Heart left ventricle (tissue), 16 donors: ENCODE data around the gene GPR89A. TPM values are rescaled to one million over a fixed set of nuclear protein-coding genes. Genes with fewer than 3 reads are reported as not detected.
A peak's percentile ranks its signal among the peaks of the same experiment; 100 is the strongest.
"Not testable (repeated sequence)": the region's sequence is repeated elsewhere in the genome, so short reads cannot be mapped to it uniquely, and the experiment has no call there.

ENCODE experiments used
- ATAC-seq, 4 donors: fragments of 200-7000 bp; cut with Tn5 transposase; one replicate each; pipeline ENCODE4 v1.9.1; 2020 to 2022; ENCODE audit warnings: moderate library complexity in 4 of 4, mild to moderate bottlenecking in 3 of 4, moderate number of reproducible peaks in 1 of 4
- DNase-seq, 5 donors: peaks; one replicate each; pipeline ENCODE4 v3.0.0-alpha.2; 2020
- H3K27ac ChIP-seq, 12 donors: fragments of 200-600 bp; sonication (generic) in 4 of 12; one replicate each; pipeline versions ENCODE4 v1.5.0 to v1.8.0; 2016 to 2022; ENCODE audit warnings: mild to moderate bottlenecking in 2 of 12
- H3K27me3 ChIP-seq, 9 donors: fragments of 200-600 bp; sonication (generic) in 2 of 9; one replicate each; pipeline versions ENCODE4 v1.5.1 to v1.8.0; 2016 to 2022; ENCODE audit warnings: mild to moderate bottlenecking in 3 of 9
- H3K36me3 ChIP-seq, 9 donors: fragments of 200-600 bp; sonication (generic) in 2 of 9; one replicate each; pipeline versions ENCODE4 v1.5.0 to v1.8.0; 2018 to 2022; ENCODE audit warnings: mild to moderate bottlenecking in 2 of 9
- H3K4me1 ChIP-seq, 12 donors: fragments of 200-600 bp; sonication (generic) in 4 of 12; one replicate each; pipeline versions ENCODE4 v1.5.0 to v1.8.0; 2016 to 2022; ENCODE audit warnings: mild to moderate bottlenecking in 3 of 12
- H3K4me3 ChIP-seq, 12 donors: fragments of 200-600 bp; sonication (generic) in 4 of 12; one replicate each; pipeline versions ENCODE4 v1.5.0 to v1.8.0; 2017 to 2022; ENCODE audit warnings: mild to moderate bottlenecking in 9 of 12, moderate library complexity in 4 of 12
- H3K9me3 ChIP-seq, 12 donors: fragments of 200-600 bp; sonication (generic) in 4 of 12; one replicate each; pipeline versions ENCODE4 v1.5.0 to v1.8.0; 2016 to 2022; ENCODE audit warnings: mild to moderate bottlenecking in 1 of 12
- CTCF ChIP-seq, 12 donors: fragments of 200-600 bp; sonication (generic) in 4 of 12; IDR thresholded peaks; one replicate each; pipeline versions ENCODE4 v1.5.0 to v1.8.0; 2018 to 2022; ENCODE audit warnings: antibody characterized with exemption in 12 of 12, mild to moderate bottlenecking in 5 of 12
- POLR2A ChIP-seq, 2 donors: fragments of 450-650 bp; IDR thresholded peaks; one replicate each; pipeline ENCODE4 v1.6.1; 2017; ENCODE audit warnings: antibody characterized with exemption in 2 of 2, mild to moderate bottlenecking in 2 of 2, moderate library complexity in 2 of 2
- WGBS, 4 donors: extraction: QIAGEN DNeasy Blood & Tissue Kit in 2 of 4; methylation state at CpG; one replicate each; pipeline versions ENCODE4 v1.1.5 to v1.1.7; 2013 to 2018; 5-methylcytosine and 5-hydroxymethylcytosine counted together
- intact Hi-C, 10 donors: fragments of 100-400 bp; cut with DNase I; formaldehyde crosslinking; loops; one replicate each; pipeline versions ENCODE4 v1.11.1 to v1.14.2; 2022
- polyA plus RNA-seq, 2 donors: library from polyadenylated mRNA; stranded (reverse); fragments of 200-250 nt; gene quantifications; one replicate each; pipeline ENCODE4 v1.2.3, GENCODE V29; 2013
- total RNA-seq, 9 donors: library from RNA; depleted of rRNA in 2 of 9; stranded (reverse); fragments of >200 nt in 2 of 9; fragmentation: NEBNext Ultra II Directional in 3 of 9; extraction: Animal tissue kit (Norgen Biotek cat#: 25700) in 3 of 9; gene quantifications; one replicate each; pipeline versions ENCODE4 v1.1.0 to v1.2.4, GENCODE V29; 2016 to 2023
- donor health status: ischemic (EF 13 %, LVEDD 7.1; RV severe dilation, severe dysfunction).
- donor health status: healthy with polysubstance abuse.
- donor health status: DM: no; HTN: yes; CAD: no.
- donor health status: DM: no; HTN: no; CAD: no.
- donor health status: ischemic (EF 25% LVEDD 6.9; RV normal size, moderate dysfunction).
- donor health status: ischemic (EF 25% LVEDD 5.7; RV mildly dilated, moderate dysfunction).
- donor health status: healthy.
- donor health status: DM: yes; HTN: yes; CAD: no.
- donor health status: ischemic (EF 35%, LVEDD 5.7; RV mildly dilated, moderate dysfunction).
- donor health status: nonischemic (EF 11% LVEDD 7.7; RV severe dilation, severe dysfunction).
- donor health status: DM: yes; HTN: yes; CAD: no.
- donor health status: PGD.
- donor health status: ischemic (EF 29% LVEDD 5.4; RV normal size, mild dysfunction).
- donor health status: nonischemic (EF 23%, LVEDD 6.1; RV moderate dilation, normal function).

The GPR89A gene
- total and polyA plus RNA-seq, 11 donors, result 6.2 to 17.1 (median 10.8) TPM

- H3K4me3 ChIP-seq, result no peak overlapping the region
- no peaks in the 10 kb centered on the region for H3K36me3 ChIP-seq
- no peaks in the 10 kb centered on the region for H3K9me3 ChIP-seq
- TF ChIP-seq POLR2A (IDR thresholded peaks at IDR 0.05) (no peak), CTCF (IDR thresholded peaks at IDR 0.05) (no peak)
- H3K27me3 ChIP-seq, result peaks cover 0 to 8% (median 0%) of the 10 kb centered on the region in 9 donors
- 36 to 58% (median 39%) methylated on average over 1 of the region's 1 CpG for WGBS, 4 donors
- no peak for ATAC-seq
- no peaks in the 10 kb centered on the region for H3K4me1 ChIP-seq
- intact Hi-C loops, result no loop called here
- no peak for DNase-seq
- H3K27ac ChIP-seq, result no peak overlapping the region
Observed at GRCh38 chr1:145601593-145601992, 6.2 kb upstream of the GPR89A start.

- H3K4me3 ChIP-seq, DNase-seq, H3K27ac ChIP-seq, H3K27me3 ChIP-seq, H3K9me3 ChIP-seq, intact Hi-C loops, ATAC-seq, H3K36me3 ChIP-seq: not testable (repeated sequence)
- WGBS, 4 donors, result 86 to 98% (median 92%) methylated on average over 4 to 5 of the region's 5 CpGs
- H3K4me1 ChIP-seq, result peaks cover 0 to 11% (median 7%) of the 10 kb centered on the region in 12 donors
Observed at GRCh38 chr1:145606840-145607239, 948 bp upstream of the GPR89A start.

- H3K9me3 ChIP-seq, H3K4me3 ChIP-seq, DNase-seq, ATAC-seq, intact Hi-C loops, H3K27ac ChIP-seq, H3K27me3 ChIP-seq, H3K36me3 ChIP-seq: not testable (repeated sequence)
- H3K4me1 ChIP-seq, result peaks cover 0 to 11% (median 7%) of the 10 kb centered on the region in 12 donors
- WGBS, 4 donors, result 97 to 100% (median 99%) methylated on average over 3 to 6 of the region's 11 CpGs
Observed at GRCh38 chr1:145607289-145607688, 499 bp upstream of the GPR89A start.

GRCh38 chr1:145610744-145611143 is 3.0 kb downstream of the GPR89A start:
- DNase-seq, intact Hi-C loops, H3K9me3 ChIP-seq, H3K4me3 ChIP-seq, H3K27me3 ChIP-seq, H3K36me3 ChIP-seq, ATAC-seq, H3K27ac ChIP-seq: not testable (repeated sequence)
- H3K4me1 ChIP-seq, result peaks cover 0 to 11% (median 7%) of the 10 kb centered on the region in 12 donors
- 81 to 92% (median 86%) methylated on average over 2 of the region's 2 CpGs for WGBS, 4 donors

- peaks cover 0 to 27% (median 0%) of the 10 kb centered on the region in 9 donors for H3K36me3 ChIP-seq
- H3K27ac ChIP-seq, H3K9me3 ChIP-seq, H3K4me3 ChIP-seq, DNase-seq, H3K27me3 ChIP-seq, ATAC-seq, H3K4me1 ChIP-seq, intact Hi-C loops: not testable (repeated sequence)
- 69 to 87% (median 81%) methylated on average over 1 of the region's 1 CpG for WGBS, 4 donors
Observed at GRCh38 chr1:145620073-145620472, 12.3 kb downstream of the GPR89A start.

GRCh38 chr1:145622177-145622576 is 14.4 kb downstream of the GPR89A start:
- H3K4me1 ChIP-seq, DNase-seq, intact Hi-C loops, H3K9me3 ChIP-seq, H3K27me3 ChIP-seq, H3K27ac ChIP-seq, H3K4me3 ChIP-seq, ATAC-seq: not testable (repeated sequence)
- no CpG with 5 or more reads among the region's 1 CpG for WGBS, 4 donors
- H3K36me3 ChIP-seq, result peaks cover 0 to 24% (median 0%) of the 10 kb centered on the region in 9 donors

GRCh38 chr1:145636237-145636636 is 28.4 kb downstream of the GPR89A start:
- WGBS, 4 donors, result 67 to 88% (median 74%) methylated on average over 1 of the region's 1 CpG
- H3K4me1 ChIP-seq, H3K4me3 ChIP-seq, intact Hi-C loops, ATAC-seq, H3K27ac ChIP-seq, H3K27me3 ChIP-seq, H3K9me3 ChIP-seq, DNase-seq: not testable (repeated sequence)
- H3K36me3 ChIP-seq, result peaks cover 0 to 12% (median 0%) of the 10 kb centered on the region in 9 donors

- ATAC-seq, H3K9me3 ChIP-seq, intact Hi-C loops, H3K4me3 ChIP-seq, H3K4me1 ChIP-seq, H3K27me3 ChIP-seq, DNase-seq, H3K27ac ChIP-seq: not testable (repeated sequence)
- 100% methylated on average over 1 of the region's 2 CpGs for WGBS, 4 donors
- peaks cover 0 to 11% (median 0%) of the 10 kb centered on the region in 9 donors for H3K36me3 ChIP-seq
Observed at GRCh38 chr1:145641886-145642285, 34.1 kb downstream of the GPR89A start.

GRCh38 chr1:145643990-145644389 is 36.2 kb downstream of the GPR89A start:
- H3K4me1 ChIP-seq, intact Hi-C loops, H3K27ac ChIP-seq, H3K27me3 ChIP-seq, DNase-seq, H3K4me3 ChIP-seq, ATAC-seq, H3K9me3 ChIP-seq: not testable (repeated sequence)
- peaks cover 0 to 11% (median 0%) of the 10 kb centered on the region in 9 donors for H3K36me3 ChIP-seq
- WGBS, 4 donors, result no CpG with 5 or more reads among the region's 1 CpG

GRCh38 chr1:145656245-145656943 is 48.6 kb downstream of the GPR89A start:
- H3K4me3 ChIP-seq, H3K36me3 ChIP-seq, H3K4me1 ChIP-seq, H3K27me3 ChIP-seq, H3K27ac ChIP-seq, H3K9me3 ChIP-seq, intact Hi-C loops: not testable (repeated sequence)
- WGBS, 4 donors, result 62 to 82% (median 81%) methylated on average over 2 to 6 of the region's 7 CpGs
- DNase-seq (peak in 4 of 5 donors; percentile 4 to 45 (median 28)), ATAC-seq (peak; percentile 83 to 96 (median 90))
